Calu3 (cell line): ENCODE measurements around the gene STIL. TPM values are rescaled to one million over a fixed set of nuclear protein-coding genes. Genes with fewer than 3 reads are reported as not detected.

Source experiments
- BruUV-seq: library from RNA; stranded (reverse); fragments of 400-500 nt; replicated peaks from 2 replicates; lab custom pipeline; 2021; lab: Mats Ljungman, UMichigan
- CTCF ChIA-PET: fragments of 300-600 bp; sonication (Branson Sonifier 250); formaldehyde crosslinking; loops from one replicate; lab custom pipeline; 2022; ENCODE audit warnings: antibody characterized with exemption; lab: Charles Lee
- DNase-seq: peaks from one replicate; pipeline ENCODE4 v3.0.0; 2022
- H3K27ac Mint-ChIP-seq: one replicate; pipeline ENCODE4 v1.8.0; 2022; ENCODE audit warnings: mixed read lengths; ENCODE audit not compliant: unreplicated experiment
- H3K27me3 Mint-ChIP-seq: one replicate; pipeline ENCODE4 v1.8.0; 2022; ENCODE audit warnings: mixed read lengths; ENCODE audit not compliant: unreplicated experiment
- H3K36me3 Mint-ChIP-seq: one replicate; pipeline ENCODE4 v1.8.0; 2022; ENCODE audit warnings: mild to moderate bottlenecking, moderate library complexity, mixed read lengths; ENCODE audit not compliant: insufficient read depth, unreplicated experiment
- H3K4me1 Mint-ChIP-seq: one replicate; pipeline ENCODE4 v1.8.0; 2022; ENCODE audit warnings: mild to moderate bottlenecking, low read depth, mixed read lengths; ENCODE audit not compliant: unreplicated experiment
- H3K4me3 Mint-ChIP-seq: one replicate; pipeline ENCODE4 v1.8.0; 2022; ENCODE audit warnings: mild to moderate bottlenecking, low read depth, moderate library complexity, mixed read lengths; ENCODE audit not compliant: unreplicated experiment
- H3K9me3 Mint-ChIP-seq: one replicate; pipeline ENCODE4 v1.8.0; 2022; ENCODE audit warnings: low read depth, mixed read lengths; ENCODE audit not compliant: unreplicated experiment
- intact Hi-C: fragments of 100-400 bp; cut with micrococcal nuclease; formaldehyde crosslinking; loops from one replicate; pipeline ENCODE4 v1.10.0; 2022; ENCODE audit not compliant: unreplicated experiment
- total RNA-seq: library from RNA; stranded (reverse); gene quantifications from 2 replicates; pipeline ENCODE4 v1.2.3, GENCODE V29; 2022
- TF ChIP-seq, protein P1 (sequence below): fragments of 200-600 bp; IDR thresholded peaks from one replicate; pipeline ENCODE4 v1.8.0; 2022; ENCODE audit warnings: antibody characterized with exemption; ENCODE audit not compliant: unreplicated experiment

The STIL gene
- total RNA-seq, 1 experiment from 2014 or later = 62.4 TPM

- Mint-ChIP-seq H3K27me3 (no peaks in the 10 kb centered on the region), H3K36me3 (no peaks in the 10 kb centered on the region), H3K4me1 (peaks cover 7% of the 10 kb centered on the region), H3K9me3 (no peaks in the 10 kb centered on the region), H3K27ac (no peak overlapping the region), H3K4me3 (peak overlapping the region; percentile 45)
- intact Hi-C loops = no loop called here
- CTCF ChIA-PET = no interaction called here
- no TSS peak for BruUV-seq
- TF ChIP-seq, protein P1, sequence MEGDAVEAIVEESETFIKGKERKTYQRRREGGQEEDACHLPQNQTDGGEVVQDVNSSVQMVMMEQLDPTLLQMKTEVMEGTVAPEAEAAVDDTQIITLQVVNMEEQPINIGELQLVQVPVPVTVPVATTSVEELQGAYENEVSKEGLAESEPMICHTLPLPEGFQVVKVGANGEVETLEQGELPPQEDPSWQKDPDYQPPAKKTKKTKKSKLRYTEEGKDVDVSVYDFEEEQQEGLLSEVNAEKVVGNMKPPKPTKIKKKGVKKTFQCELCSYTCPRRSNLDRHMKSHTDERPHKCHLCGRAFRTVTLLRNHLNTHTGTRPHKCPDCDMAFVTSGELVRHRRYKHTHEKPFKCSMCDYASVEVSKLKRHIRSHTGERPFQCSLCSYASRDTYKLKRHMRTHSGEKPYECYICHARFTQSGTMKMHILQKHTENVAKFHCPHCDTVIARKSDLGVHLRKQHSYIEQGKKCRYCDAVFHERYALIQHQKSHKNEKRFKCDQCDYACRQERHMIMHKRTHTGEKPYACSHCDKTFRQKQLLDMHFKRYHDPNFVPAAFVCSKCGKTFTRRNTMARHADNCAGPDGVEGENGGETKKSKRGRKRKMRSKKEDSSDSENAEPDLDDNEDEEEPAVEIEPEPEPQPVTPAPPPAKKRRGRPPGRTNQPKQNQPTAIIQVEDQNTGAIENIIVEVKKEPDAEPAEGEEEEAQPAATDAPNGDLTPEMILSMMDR = no peak
- DNase-seq = peak; percentile 16
These were observed 83.2 kb downstream of the STIL start for GRCh38 chr1:47230692-47231300.

GRCh38 chr1:47229886-47230691, 83.9 kb downstream of the STIL start:
- CTCF ChIA-PET = no interaction called here
- Mint-ChIP-seq H3K36me3 (no peaks in the 10 kb centered on the region), H3K4me1 (peaks cover 7% of the 10 kb centered on the region), H3K27me3 (no peaks in the 10 kb centered on the region), H3K27ac (no peak overlapping the region), H3K4me3 (no peak overlapping the region), H3K9me3 (no peaks in the 10 kb centered on the region)
- no TSS peak for BruUV-seq
- no peak for DNase-seq
- TF ChIP-seq, protein P1 = no peak
- intact Hi-C loops = no loop called here

DNA sequence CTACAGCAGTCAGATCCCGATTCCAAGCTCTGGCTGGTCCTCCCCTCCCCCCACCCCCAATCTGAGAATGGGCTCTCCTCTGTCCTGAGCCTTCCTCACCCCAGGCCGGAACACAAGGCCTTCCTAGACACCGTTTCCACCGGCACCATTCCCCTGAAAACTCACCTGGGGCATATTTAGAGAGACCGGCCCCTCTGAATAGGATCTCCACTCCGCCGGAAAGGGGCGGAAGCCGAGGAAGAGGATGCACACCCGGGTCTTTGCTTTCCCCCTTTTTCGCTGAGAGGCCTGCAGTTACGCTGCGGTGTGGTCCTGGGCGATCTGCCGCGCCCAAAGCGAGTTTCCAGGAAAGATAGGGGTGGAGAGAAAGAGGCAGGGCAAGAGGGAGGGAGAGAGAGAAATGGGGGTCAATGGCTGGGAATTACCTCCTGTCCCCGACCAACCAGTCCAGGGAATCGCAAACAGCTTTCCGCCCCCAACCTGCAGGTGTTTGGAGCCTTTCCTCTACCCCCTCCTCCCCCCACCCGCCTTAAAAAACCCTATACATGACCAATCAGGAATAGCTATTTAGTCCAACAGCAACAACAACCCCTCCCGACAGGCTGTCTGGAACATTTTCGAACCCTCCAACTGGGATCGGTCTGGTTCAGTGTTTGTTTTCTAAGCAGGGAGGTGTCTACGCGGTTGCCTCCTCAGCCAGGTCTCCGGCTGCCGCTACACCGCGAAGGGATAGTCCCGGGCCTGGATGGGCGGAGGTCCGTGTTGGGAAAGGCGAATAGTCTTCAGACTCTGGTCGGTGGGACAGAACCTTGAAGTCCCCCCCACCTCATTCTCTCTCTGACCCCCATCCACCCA, 84.7 kb downstream of the STIL start:
- TF ChIP-seq, protein P1 = no peak
- intact Hi-C loops = no loop called here
- CTCF ChIA-PET = interaction anchor here (2.1 kb wide), 1 partner anchor 12 kb away, joined by 4 read pairs; no protein-coding TSS in a partner anchor
- no TSS peak for BruUV-seq
- Mint-ChIP-seq H3K36me3 (no peaks in the 10 kb centered on the region), H3K9me3 (no peaks in the 10 kb centered on the region), H3K4me1 (peaks cover 7% of the 10 kb centered on the region), H3K27ac (no peak overlapping the region), H3K4me3 (no peak overlapping the region), H3K27me3 (no peaks in the 10 kb centered on the region)
- no peak for DNase-seq

GRCh38 chr1:47228644-47229030, 85.3 kb downstream of the STIL start:
- CTCF ChIA-PET = interaction anchor here (2.1 kb wide), 1 partner anchor 13 kb away, joined by 4 read pairs; no protein-coding TSS in a partner anchor
- Mint-ChIP-seq H3K9me3 (no peaks in the 10 kb centered on the region), H3K4me3 (no peak overlapping the region), H3K27me3 (no peaks in the 10 kb centered on the region), H3K4me1 (peaks cover 7% of the 10 kb centered on the region), H3K36me3 (no peaks in the 10 kb centered on the region), H3K27ac (no peak overlapping the region)
- DNase-seq = no peak
- intact Hi-C loops = no loop called here
- TF ChIP-seq, protein P1 = no peak
- BruUV-seq = no TSS peak
